Natural killer cell (primary cell): ENCODE measurements around the gene COL27A1. TPM values are rescaled to one million over a fixed set of nuclear protein-coding genes. Genes with fewer than 3 reads are reported as not detected.

Experiments used
- ATAC-seq, 3 donors: fragments of 150-1000 bp in 2 of 3; fragments of 200-7000 bp in 1 of 3; cut with Tn5 transposase; 1 replicate in 1 of 3; 2 replicates in 2 of 3; pipeline ENCODE4 v1.10.0; 2021; ENCODE audit warnings: mild to moderate bottlenecking in 2 of 3, moderate library complexity in 2 of 3
- DNase-seq, 2 donors: peaks; one replicate each; pipeline versions ENCODE4 v3.0.0 to v3.0.0-alpha.2; 2013 to 2021; ENCODE audit warnings: mixed read lengths in 1 of 2
- H3K27ac ChIP-seq: one replicate; pipeline ENCODE4 v1.5.1; 2013; ENCODE audit warnings: mild to moderate bottlenecking, low read length
- H3K27me3 ChIP-seq: one replicate; pipeline ENCODE4 v1.6.1; 2013; ENCODE audit warnings: low read length; ENCODE audit not compliant: control insufficient read depth, insufficient read depth
- H3K36me3 ChIP-seq: one replicate; pipeline ENCODE4 v1.6.1; 2013; ENCODE audit warnings: low read length; ENCODE audit not compliant: control insufficient read depth, insufficient read depth
- H3K4me1 ChIP-seq: one replicate; pipeline ENCODE4 v1.6.1; 2013; ENCODE audit warnings: low read length; ENCODE audit not compliant: control insufficient read depth, insufficient read depth
- H3K4me3 ChIP-seq: one replicate; pipeline ENCODE4 v1.5.1; 2013; ENCODE audit warnings: low read length
- H3K9me3 ChIP-seq: one replicate; pipeline ENCODE4 v1.6.1; 2013; ENCODE audit warnings: low read length; ENCODE audit not compliant: control insufficient read depth, insufficient read depth
- H3K27ac Mint-ChIP-seq, 2 donors: one replicate each; pipeline ENCODE4 v1.8.0; 2022; ENCODE audit warnings: mild to moderate bottlenecking in 2 of 2, mixed read lengths in 2 of 2, moderate library complexity in 1 of 2
- H3K27me3 Mint-ChIP-seq, 2 donors: one replicate each; pipeline ENCODE4 v1.8.0; 2022; ENCODE audit warnings: low read depth in 2 of 2, mixed read lengths in 2 of 2
- H3K36me3 Mint-ChIP-seq: one replicate; pipeline ENCODE4 v1.8.0; 2022; ENCODE audit warnings: mixed read lengths
- H3K4me1 Mint-ChIP-seq, 2 donors: one replicate each; pipeline ENCODE4 v1.8.0; 2022; ENCODE audit warnings: mixed read lengths in 2 of 2
- H3K4me3 Mint-ChIP-seq: one replicate; pipeline ENCODE4 v1.8.0; 2022; ENCODE audit warnings: mild to moderate bottlenecking, moderate library complexity, mixed read lengths
- H3K9me3 Mint-ChIP-seq, 2 donors: one replicate each; pipeline ENCODE4 v1.8.0; 2022; ENCODE audit warnings: mixed read lengths in 2 of 2
- WGBS: methylation state at CpG from one replicate; pipeline ENCODE4 v1.1.7; 2013; ENCODE audit warnings: missing lambda C conversion rate; ENCODE audit not compliant: insufficient coverage; 5-methylcytosine and 5-hydroxymethylcytosine counted together
- intact Hi-C: fragments of 100-400 bp; cut with micrococcal nuclease; formaldehyde crosslinking; loops from one replicate; pipeline ENCODE4 v1.14.2; 2022
- total RNA-seq, 4 donors: library from RNA; stranded (reverse); fragments of 120-200 nt in 1 of 4; gene quantifications; one replicate each; pipeline versions ENCODE4 v1.2.3 to v1.2.4, GENCODE V29; 2013 to 2022
- TF ChIP-seq, protein P1 (sequence below): fragments of 200-600 bp; IDR thresholded peaks from one replicate; pipeline ENCODE4 v1.8.0; 2022; ENCODE audit warnings: antibody characterized with exemption

COL27A1 gene
- total RNA-seq, 3 donors from 2014 or later (not counting 1 experiment from before 2014, with no cell fraction given): not detected

DNA sequence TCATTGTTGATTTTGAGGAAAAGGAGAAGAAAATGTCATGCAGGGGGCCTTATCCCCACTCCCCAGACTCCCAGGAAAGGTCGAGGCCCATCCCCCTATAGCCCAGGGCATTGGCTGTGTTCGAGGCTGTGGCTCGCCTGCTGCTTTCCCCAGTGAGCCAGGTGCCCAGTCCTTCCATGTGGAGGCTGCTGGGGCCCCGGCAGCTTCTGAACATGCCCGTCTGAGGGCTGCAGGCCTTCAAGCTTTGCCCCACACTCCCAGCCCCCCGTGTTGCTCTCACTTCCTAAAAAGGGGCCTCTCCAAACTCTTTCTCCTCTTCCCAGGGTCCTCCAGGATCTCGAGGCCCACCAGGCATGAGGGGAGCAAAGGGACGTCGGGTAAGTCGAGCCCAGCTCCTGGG is 102.9 kb downstream of the COL27A1 start:
- no peaks in the 10 kb centered on the region for H3K9me3 ChIP-seq
- H3K36me3 Mint-ChIP-seq: no peaks in the 10 kb centered on the region
- H3K4me1 ChIP-seq: no peaks in the 10 kb centered on the region
- H3K4me1 Mint-ChIP-seq: no peaks in the 10 kb centered on the region
- intact Hi-C loops: no loop called here
- H3K36me3 ChIP-seq: no peaks in the 10 kb centered on the region
- ATAC-seq (no peak), DNase-seq (no peak)
- no peak overlapping the region for H3K4me3 Mint-ChIP-seq
- 67% methylated on average over 10 of the region's 10 CpGs for WGBS
- peaks cover 0 to under 1% of the 10 kb centered on the region in 2 donors for H3K27me3 Mint-ChIP-seq
- no peaks in the 10 kb centered on the region for H3K27me3 ChIP-seq
- TF ChIP-seq, protein P1, sequence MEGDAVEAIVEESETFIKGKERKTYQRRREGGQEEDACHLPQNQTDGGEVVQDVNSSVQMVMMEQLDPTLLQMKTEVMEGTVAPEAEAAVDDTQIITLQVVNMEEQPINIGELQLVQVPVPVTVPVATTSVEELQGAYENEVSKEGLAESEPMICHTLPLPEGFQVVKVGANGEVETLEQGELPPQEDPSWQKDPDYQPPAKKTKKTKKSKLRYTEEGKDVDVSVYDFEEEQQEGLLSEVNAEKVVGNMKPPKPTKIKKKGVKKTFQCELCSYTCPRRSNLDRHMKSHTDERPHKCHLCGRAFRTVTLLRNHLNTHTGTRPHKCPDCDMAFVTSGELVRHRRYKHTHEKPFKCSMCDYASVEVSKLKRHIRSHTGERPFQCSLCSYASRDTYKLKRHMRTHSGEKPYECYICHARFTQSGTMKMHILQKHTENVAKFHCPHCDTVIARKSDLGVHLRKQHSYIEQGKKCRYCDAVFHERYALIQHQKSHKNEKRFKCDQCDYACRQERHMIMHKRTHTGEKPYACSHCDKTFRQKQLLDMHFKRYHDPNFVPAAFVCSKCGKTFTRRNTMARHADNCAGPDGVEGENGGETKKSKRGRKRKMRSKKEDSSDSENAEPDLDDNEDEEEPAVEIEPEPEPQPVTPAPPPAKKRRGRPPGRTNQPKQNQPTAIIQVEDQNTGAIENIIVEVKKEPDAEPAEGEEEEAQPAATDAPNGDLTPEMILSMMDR: no peak
- no peaks in the 10 kb centered on the region for H3K9me3 Mint-ChIP-seq
- H3K27ac ChIP-seq: no peak overlapping the region
- no peak overlapping the region for H3K4me3 ChIP-seq
- H3K27ac Mint-ChIP-seq: no peak overlapping the region

DNA sequence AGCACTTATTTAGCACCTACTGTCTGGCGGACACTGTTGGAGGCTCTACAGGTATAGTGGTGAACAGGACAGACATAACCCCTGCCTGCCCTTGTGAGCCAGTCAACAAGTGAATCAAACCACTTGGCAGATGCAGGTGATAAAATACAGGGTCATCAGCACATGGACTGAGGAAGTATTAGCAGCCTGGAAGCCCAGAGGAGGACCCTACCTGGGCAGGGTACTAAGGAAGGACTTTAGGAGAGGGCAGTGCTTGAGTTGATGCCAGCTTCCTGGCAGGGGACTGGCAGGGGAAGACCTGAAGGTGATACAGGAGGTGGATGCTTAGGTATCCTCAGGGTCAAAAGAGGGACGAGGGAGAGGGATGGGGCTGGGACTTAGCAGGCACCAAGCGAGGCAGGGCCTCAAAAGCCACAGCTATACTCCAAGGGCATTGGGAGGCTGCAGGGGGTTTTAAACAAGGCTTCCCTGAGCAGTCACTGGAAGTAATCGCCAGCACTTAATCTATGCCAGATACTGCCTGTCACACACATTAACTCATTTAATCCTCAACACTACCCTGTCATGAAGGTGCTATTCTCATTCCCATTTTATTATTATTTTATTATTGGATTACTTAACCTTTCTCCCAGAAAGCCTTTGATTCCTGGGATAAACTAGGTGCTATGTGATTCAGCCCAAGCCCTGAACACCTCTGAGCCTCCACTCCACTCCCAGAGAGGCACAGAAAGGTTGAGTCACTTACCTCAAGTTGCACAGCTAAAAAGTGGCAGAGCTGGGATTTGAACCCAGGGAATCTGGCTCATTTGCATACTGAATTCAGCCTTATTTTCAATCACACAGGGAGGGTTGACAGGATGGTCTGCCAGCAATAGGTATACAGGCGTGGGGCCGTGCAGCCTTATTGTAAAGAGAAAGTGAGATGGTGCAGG is 103.8 kb downstream of the COL27A1 start:
- no peaks in the 10 kb centered on the region for H3K9me3 ChIP-seq
- no peak for ATAC-seq
- 85% methylated on average over 6 of the region's 6 CpGs for WGBS
- H3K27ac ChIP-seq: no peak overlapping the region
- H3K27ac Mint-ChIP-seq: no peak overlapping the region
- H3K36me3 ChIP-seq: no peaks in the 10 kb centered on the region
- no peak overlapping the region for H3K4me3 Mint-ChIP-seq
- no peaks in the 10 kb centered on the region for H3K4me1 Mint-ChIP-seq
- TF ChIP-seq, protein P1: no peak
- no peaks in the 10 kb centered on the region for H3K36me3 Mint-ChIP-seq
- no peaks in the 10 kb centered on the region for H3K27me3 Mint-ChIP-seq
- no peak overlapping the region for H3K4me3 ChIP-seq
- no peaks in the 10 kb centered on the region for H3K27me3 ChIP-seq
- no peaks in the 10 kb centered on the region for H3K9me3 Mint-ChIP-seq
- intact Hi-C loops: no loop called here
- DNase-seq: no peak
- H3K4me1 ChIP-seq: no peaks in the 10 kb centered on the region

DNA sequence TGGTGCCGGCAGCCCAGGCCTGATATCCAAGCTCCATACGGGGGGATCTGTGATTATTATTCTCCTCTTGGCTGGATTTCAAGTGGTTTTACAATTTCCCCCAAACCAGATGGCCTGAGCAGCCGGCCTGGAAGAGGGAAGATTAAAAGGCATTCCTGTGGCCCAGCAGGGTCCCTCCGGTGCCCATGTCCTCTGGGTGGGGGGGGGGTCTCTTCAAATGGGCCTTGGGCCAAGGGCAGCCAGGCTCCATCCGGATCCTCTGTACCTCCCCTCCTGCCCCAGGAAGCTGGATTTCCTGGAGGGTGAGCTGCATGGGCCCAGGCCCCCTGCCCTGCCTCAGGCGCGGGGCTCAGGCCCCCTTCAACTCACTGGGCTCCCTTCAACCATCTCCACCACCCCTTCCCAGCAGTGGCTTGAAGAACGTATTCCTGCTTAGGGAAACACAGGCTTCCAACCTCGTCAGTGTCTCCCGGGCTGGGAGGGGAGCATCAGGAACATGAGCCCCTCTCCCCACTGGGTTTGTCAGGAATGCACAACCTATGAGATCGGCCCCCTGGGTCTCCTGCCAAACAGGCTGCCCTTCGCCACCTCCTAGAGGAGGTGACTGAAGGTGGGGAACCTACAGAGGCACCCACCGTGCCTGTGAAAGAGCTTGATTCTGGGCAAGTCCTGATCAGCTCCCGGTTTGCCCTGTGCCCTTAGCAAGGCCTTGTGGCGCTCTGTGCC is 104.6 kb downstream of the COL27A1 start:
- Histone ChIP-seq H3K4me3 (no peak overlapping the region), H3K4me1 (no peaks in the 10 kb centered on the region), H3K27me3 (no peaks in the 10 kb centered on the region), H3K36me3 (no peaks in the 10 kb centered on the region), H3K27ac (no peak overlapping the region), H3K9me3 (no peaks in the 10 kb centered on the region)
- TF ChIP-seq, protein P1: no peak
- no peak for ATAC-seq
- 76% methylated on average over 13 of the region's 15 CpGs for WGBS
- Mint-ChIP-seq H3K4me3 (no peak overlapping the region), H3K4me1 (no peaks in the 10 kb centered on the region), H3K9me3 (no peaks in the 10 kb centered on the region), H3K27me3 (no peaks in the 10 kb centered on the region), H3K27ac (no peak overlapping the region), H3K36me3 (no peaks in the 10 kb centered on the region)
- DNase-seq: no peak
- intact Hi-C loops: no loop called here
